ENCODE results near the gene CEP350.

Gene CEP350

GRCh38 chr1:179954493-179955286 is at the start of gene CEP350:
Gene CEP350 (plus strand): TSS chr1:179954810. CDS start chr1:179986182, 31,372 bp downstream.
- peak; percentile 80 for DNase-seq (ENCODE audit: low spot score)

- no peak for DNase-seq (ENCODE audit: low spot score)
Measured at GRCh38 chr1:179910934-179911333, 43.7 kb upstream of the CEP350 start.

- DNase-seq (ENCODE audit: low spot score): no peak
Measured at GRCh38 chr1:179911812-179912211, 42.8 kb upstream of the CEP350 start.

- no peak for DNase-seq (ENCODE audit: low spot score)
Measured at GRCh38 chr1:179917601-179918429, 36.8 kb upstream of the CEP350 start.

- DNase-seq (ENCODE audit: low spot score): no peak
Measured at GRCh38 chr1:179921472-179921871, 33.1 kb upstream of the CEP350 start.

GRCh38 chr1:179921981-179922872 is 32.4 kb upstream of the CEP350 start:
- no peak for DNase-seq (ENCODE audit: low spot score)

GRCh38 chr1:179923029-179923428 is 31.6 kb upstream of the CEP350 start:
- no peak for DNase-seq (ENCODE audit: low spot score)

GRCh38 chr1:179924268-179924667 is 30.3 kb upstream of the CEP350 start:
- DNase-seq (ENCODE audit: low spot score): no peak

GRCh38 chr1:179925302-179925701 is 29.3 kb upstream of the CEP350 start:
- no peak for DNase-seq (ENCODE audit: low spot score)

- DNase-seq (ENCODE audit: low spot score): no peak
Measured at GRCh38 chr1:179925922-179926849, 28.4 kb upstream of the CEP350 start.

GRCh38 chr1:179926850-179927205 is 27.8 kb upstream of the CEP350 start:
- DNase-seq (ENCODE audit: low spot score): no peak

- DNase-seq (ENCODE audit: low spot score): no peak
Measured at GRCh38 chr1:179929955-179930798, 24.4 kb upstream of the CEP350 start.

GRCh38 chr1:179930867-179931266 is 23.7 kb upstream of the CEP350 start:
- no peak for DNase-seq (ENCODE audit: low spot score)

- DNase-seq (ENCODE audit: low spot score): no peak
Measured at GRCh38 chr1:179933219-179933618, 21.4 kb upstream of the CEP350 start.

- no peak for DNase-seq (ENCODE audit: low spot score)
Measured at GRCh38 chr1:179935909-179936496, 18.6 kb upstream of the CEP350 start.

- DNase-seq (ENCODE audit: low spot score): no peak
Measured at GRCh38 chr1:179937668-179938254, 16.8 kb upstream of the CEP350 start.

GRCh38 chr1:179938752-179939151 is 15.9 kb upstream of the CEP350 start:
- DNase-seq (ENCODE audit: low spot score): no peak

- no peak for DNase-seq (ENCODE audit: low spot score)
Measured at GRCh38 chr1:179939941-179940340, 14.7 kb upstream of the CEP350 start.

- no peak for DNase-seq (ENCODE audit: low spot score)
Measured at GRCh38 chr1:179941454-179941853, 13.2 kb upstream of the CEP350 start.
